Neutrophil (primary cell): ENCODE data around the gene IRX5.
A peak's percentile ranks its signal among the peaks of the same experiment; 100 is the strongest.

Source experiments
- H3K27ac ChIP-seq: fragments of 200-600 bp; sonication (generic); 2 replicates; pipeline ENCODE4 v1.5.1; 2016; ENCODE audit warnings: mild to moderate bottlenecking, moderate library complexity
- H3K27me3 ChIP-seq: fragments of 200-600 bp; sonication (generic); 2 replicates; pipeline ENCODE4 v1.6.0; 2016; ENCODE audit warnings: mild to moderate bottlenecking
- H3K36me3 ChIP-seq: fragments of 200-600 bp; sonication (generic); 2 replicates; pipeline ENCODE4 v1.5.1; 2017
- H3K4me1 ChIP-seq, 2 experiments: fragments of 200-600 bp in 1 of 2; sonication (generic) in 1 of 2; 1 replicate in 1 of 2; 2 replicates in 1 of 2; pipeline versions ENCODE4 v1.5.1 to v1.6.1; 2013 to 2016; ENCODE audit warnings: low read depth in 1 of 2, low read length in 1 of 2, mild to moderate bottlenecking in 1 of 2, moderate library complexity in 1 of 2; ENCODE audit not compliant: control insufficient read depth in 1 of 2, insufficient read depth in 1 of 2
- H3K4me3 ChIP-seq, 2 experiments: fragments of 200-600 bp in 1 of 2; sonication (generic) in 1 of 2; 1 replicate in 1 of 2; 2 replicates in 1 of 2; pipeline ENCODE4 v1.5.1; 2013 to 2016; ENCODE audit warnings: low read depth in 1 of 2, low read length in 1 of 2, mild to moderate bottlenecking in 1 of 2, moderate library complexity in 1 of 2
- H3K9me3 ChIP-seq: fragments of 200-600 bp; sonication (generic); 2 replicates; pipeline ENCODE4 v1.5.1; 2016
- CTCF ChIP-seq: fragments of 200-600 bp; sonication (generic); IDR thresholded peaks from 2 replicates; pipeline ENCODE4 v1.5.1; 2016; ENCODE audit warnings: antibody characterized with exemption

The IRX5 gene

GRCh38 chr16:54927125-54928015 lies 3.3 kb upstream of the IRX5 start:
- no peak for TF ChIP-seq CTCF
- peak overlapping the region; percentile 35 to 65 for H3K4me3 ChIP-seq
- H3K36me3 ChIP-seq = no peaks in the 10 kb centered on the region
- H3K27me3 ChIP-seq = peaks cover 100% of the 10 kb centered on the region
- no peaks in the 10 kb centered on the region for H3K9me3 ChIP-seq
- H3K4me1 ChIP-seq = peaks cover 29 to 39% of the 10 kb centered on the region in 2 experiments
- H3K27ac ChIP-seq = no peak overlapping the region

- Histone ChIP-seq H3K9me3 (no peaks in the 10 kb centered on the region), H3K4me1 (peaks cover 29 to 39% of the 10 kb centered on the region in 2 experiments), H3K27me3 (peaks cover 100% of the 10 kb centered on the region), H3K36me3 (no peaks in the 10 kb centered on the region), H3K4me3 (peak overlapping the region; percentile 35 to 65), H3K27ac (no peak overlapping the region)
- no peak for TF ChIP-seq CTCF
Measured at GRCh38 chr16:54928016-54928356, 2.7 kb upstream of the IRX5 start.

DNA sequence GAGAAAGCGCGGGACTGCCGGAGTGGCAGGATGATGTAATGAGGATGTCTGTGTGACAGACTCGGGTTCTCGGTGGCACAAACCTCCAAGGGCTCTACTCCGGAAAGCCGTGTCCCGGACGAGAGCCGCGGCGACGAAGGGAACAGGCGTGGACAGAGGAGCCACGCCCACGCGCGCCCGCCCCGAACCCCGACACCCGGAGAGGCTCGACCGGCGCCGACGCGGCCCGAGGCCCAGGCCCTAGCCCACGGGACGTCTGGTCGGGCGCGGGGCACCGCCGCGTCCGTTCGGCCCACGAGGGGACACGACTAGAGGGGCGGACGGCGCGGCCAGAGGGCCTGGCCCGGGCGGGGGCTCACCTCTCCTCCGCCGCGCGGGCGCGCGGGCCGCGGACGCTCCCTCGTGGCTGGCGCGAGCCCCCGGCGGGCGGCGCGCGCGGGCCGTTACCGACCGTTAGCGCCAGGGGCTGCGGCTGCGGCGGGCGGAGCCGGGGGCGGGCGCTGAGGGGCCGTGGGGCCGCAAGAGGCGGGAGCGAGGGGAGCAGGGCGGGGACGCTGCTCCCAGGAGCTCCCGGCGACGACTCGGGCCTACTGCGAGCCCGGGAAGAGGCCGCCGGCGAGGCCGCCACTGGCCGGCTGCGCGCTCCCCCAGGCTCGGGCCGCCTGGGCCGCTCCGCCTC lies 2.1 kb upstream of the IRX5 start:
- Histone ChIP-seq H3K4me3 (peak overlapping the region; percentile 65 to 73), H3K27me3 (peaks cover 100% of the 10 kb centered on the region), H3K4me1 (peaks cover 29 to 42% of the 10 kb centered on the region in 2 experiments), H3K27ac (peak overlapping the region; percentile 7), H3K9me3 (no peaks in the 10 kb centered on the region), H3K36me3 (no peaks in the 10 kb centered on the region)
- TF ChIP-seq CTCF = no peak

- Histone ChIP-seq H3K4me3 (peak overlapping the region; percentile 65 to 73), H3K9me3 (no peaks in the 10 kb centered on the region), H3K27ac (peak overlapping the region; percentile 7), H3K36me3 (no peaks in the 10 kb centered on the region), H3K4me1 (peaks cover 29 to 42% of the 10 kb centered on the region in 2 experiments), H3K27me3 (peaks cover 100% of the 10 kb centered on the region)
- TF ChIP-seq CTCF = no peak
Measured at GRCh38 chr16:54929090-54930004, 1.3 kb upstream of the IRX5 start.

- Histone ChIP-seq H3K36me3 (no peaks in the 10 kb centered on the region), H3K27me3 (peaks cover 100% of the 10 kb centered on the region), H3K27ac (no peak overlapping the region), H3K9me3 (no peaks in the 10 kb centered on the region), H3K4me1 (peaks cover 29 to 42% of the 10 kb centered on the region in 2 experiments), H3K4me3 (peak overlapping the region; percentile 65 to 73)
- no peak for TF ChIP-seq CTCF
Measured at GRCh38 chr16:54930869-54931119, 129 bp downstream of the IRX5 start.
